Measurements from ENCODE around the gene HEPN1. TPM values are rescaled to one million over a fixed set of nuclear protein-coding genes. Genes with fewer than 3 reads are reported as not detected.
A peak's percentile ranks its signal among the peaks of the same experiment; 100 is the strongest.

HEPN1 gene
- total and polyA plus RNA-seq, 2 donors (not counting 3 experiments of a cell fraction or from before 2014, with no cell fraction given), result not detected

GRCh38 chr11:124954590-124954955 lies 35.5 kb downstream of the HEPN1 start:
- Histone ChIP-seq H4K20me1 (replicated peaks; ENCODE audit: control insufficient read depth, extremely low read depth, insufficient read depth, low read length) (no peaks in the 10 kb centered on the region), H3K9me1 (replicated peaks; ENCODE audit: control insufficient read depth, extremely low read depth, insufficient read depth, low read length) (no peaks in the 10 kb centered on the region), H3K27ac (ENCODE audit: insufficient read depth, low read depth, low read length) (peak overlapping the region; percentile 4), H3K4me3 (replicated peaks in 1 of 3; ENCODE audit: insufficient read depth in 1 of 3, low read depth in 1 of 3, low read length in 3 of 3) (peak overlapping the region; percentile 14 to 66 (median 49)), H3K79me2 (ENCODE audit: control insufficient read depth, insufficient read depth, low read length) (no peaks in the 10 kb centered on the region), H3K4me1 (ENCODE audit: control insufficient read depth, extremely low read depth, insufficient read depth, low read length) (peaks cover 13% of the 10 kb centered on the region), H3K4me2 (ENCODE audit: insufficient read depth, low read length) (peak overlapping the region; percentile 53), H3K27me3 (ENCODE audit: control insufficient read depth in 2 of 2, insufficient read depth in 2 of 2, low read length in 2 of 2) (peaks cover 0 to 3% of the 10 kb centered on the region in 2 experiments), H3K9me3 (replicated peaks; ENCODE audit: control insufficient read depth, insufficient read depth, low read length) (no peaks in the 10 kb centered on the region), H2AFZ (ENCODE audit: low read depth, low read length) (peak overlapping the region; percentile 50), H3K36me3 (ENCODE audit: control insufficient read depth in 2 of 2, extremely low read depth in 1 of 2, insufficient read depth in 2 of 2, low read length in 2 of 2) (no peaks in the 10 kb centered on the region), H3K9ac (replicated peaks; ENCODE audit: extremely low read depth, insufficient read depth, low read length) (peak overlapping the region; percentile 17)
- no peak for FAIRE-seq
- no TSS peak for BruUV-seq (replicated peaks)
- no peak for TF ChIP-seq EZH2 (IDR thresholded peaks at IDR 0.05; ENCODE audit: borderline replicate concordance, low read depth, low read length, severe bottlenecking)
- no peak for TF ChIP-seq CTCF (IDR thresholded peaks at IDR 0.05; ENCODE audit: extremely low read depth in 1 of 2, insufficient read depth in 1 of 2, low read depth in 1 of 2, low read length in 2 of 2)
- TF ChIP-seq JUN (IDR thresholded peaks at IDR 0.05; ENCODE audit: borderline replicate concordance, insufficient read depth, insufficient read length, low read depth), result no peak
- no peak for TF ChIP-seq GATA2 (IDR thresholded peaks at IDR 0.05; ENCODE audit: insufficient read depth, insufficient read length, low read depth, low read length)
- no peak for TF ChIP-seq FOS (IDR thresholded peaks at IDR 0.05; ENCODE audit: borderline replicate concordance, insufficient read depth, low read length)
- no peak for TF ChIP-seq POLR2A (IDR thresholded peaks at IDR 0.05; ENCODE audit: low read depth, low read length)
- no peak for TF ChIP-seq MYC (IDR thresholded peaks at IDR 0.05; ENCODE audit: low read depth, low read length)
- no peak for TF ChIP-seq POLR2AphosphoS5 (IDR thresholded peaks at IDR 0.05; ENCODE audit: insufficient read depth, low read depth, low read length)
- TF ChIP-seq MAX (IDR thresholded peaks at IDR 0.05; ENCODE audit: insufficient read depth, insufficient read length), result no peak
- DNase-seq (ENCODE audit: low read depth, low spot score), result no peak
- intact Hi-C loops (cut with micrococcal nuclease) (loop anchor here (1.0 to 2.0 kb wide), 3 partner anchors 34 to 56 kb away; no protein-coding TSS in a partner anchor), dilution Hi-C loops (cut with MboI; ENCODE audit: extremely low pct_ligation_motif_present, low sequenced_read_pairs) (no loop called here)
- ChIA-PET CTCF (interaction anchor here (1.2 to 3.8 kb wide), 4 partner anchors 12 to 78 kb away, joined by 3 to 40 read pairs (median 21); partner anchors contain the start of gene ROBO4), POLR2A (interaction anchor here (1.1 to 3.5 kb wide), 5 partner anchors 20 to 78 kb away, joined by 3 to 36 read pairs (median 16); partner anchors contain the start of gene ROBO4)

Data from endothelial cell of umbilical vein (primary cell).